Right lobe of liver (tissue), 4 donors: ENCODE measurements around the gene SIPA1.

ENCODE experiments used
- POLR2A ChIP-seq: fragments of 450-650 bp; IDR thresholded peaks from one replicate; pipeline ENCODE4 v1.6.1; 2017; ENCODE audit warnings: antibody characterized with exemption, mild to moderate bottlenecking
- TF ChIP-seq, protein P1 (sequence below), 4 donors: fragments of 200-600 bp in 3 of 4; fragments of 450-650 bp in 1 of 4; IDR thresholded peaks; one replicate each; pipeline versions ENCODE4 v1.5.1 to v1.8.0; 2016 to 2022; ENCODE audit warnings: antibody characterized with exemption in 4 of 4, mild to moderate bottlenecking in 2 of 4
- donor health status: DM: no; HTN: no; CAD: no.
- donor health status: DM: no; HTN: no; CAD: no.
- donor health status: DM: no; HTN: yes; CAD: no.

GRCh38 chr11:65599216-65599954 lies 38.5 kb upstream of the SIPA1 start:
- TF ChIP-seq, protein P1, sequence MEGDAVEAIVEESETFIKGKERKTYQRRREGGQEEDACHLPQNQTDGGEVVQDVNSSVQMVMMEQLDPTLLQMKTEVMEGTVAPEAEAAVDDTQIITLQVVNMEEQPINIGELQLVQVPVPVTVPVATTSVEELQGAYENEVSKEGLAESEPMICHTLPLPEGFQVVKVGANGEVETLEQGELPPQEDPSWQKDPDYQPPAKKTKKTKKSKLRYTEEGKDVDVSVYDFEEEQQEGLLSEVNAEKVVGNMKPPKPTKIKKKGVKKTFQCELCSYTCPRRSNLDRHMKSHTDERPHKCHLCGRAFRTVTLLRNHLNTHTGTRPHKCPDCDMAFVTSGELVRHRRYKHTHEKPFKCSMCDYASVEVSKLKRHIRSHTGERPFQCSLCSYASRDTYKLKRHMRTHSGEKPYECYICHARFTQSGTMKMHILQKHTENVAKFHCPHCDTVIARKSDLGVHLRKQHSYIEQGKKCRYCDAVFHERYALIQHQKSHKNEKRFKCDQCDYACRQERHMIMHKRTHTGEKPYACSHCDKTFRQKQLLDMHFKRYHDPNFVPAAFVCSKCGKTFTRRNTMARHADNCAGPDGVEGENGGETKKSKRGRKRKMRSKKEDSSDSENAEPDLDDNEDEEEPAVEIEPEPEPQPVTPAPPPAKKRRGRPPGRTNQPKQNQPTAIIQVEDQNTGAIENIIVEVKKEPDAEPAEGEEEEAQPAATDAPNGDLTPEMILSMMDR (IDR thresholded peaks at IDR 0.05): no peak
- TF ChIP-seq POLR2A: no peak
